H7 (cell line): Measurements from ENCODE around the gene ACSM6. TPM values are rescaled to one million over a fixed set of nuclear protein-coding genes. Genes with fewer than 3 reads are reported as not detected.

Experiments
- total RNA-seq: library from RNA; depleted of rRNA; stranded (reverse); fragments of >200 nt; shearing (Covaris generic); gene quantifications from 2 replicates; pipeline ENCODE4 v1.2.3, GENCODE V29; 2014; rRNA removed

Gene ACSM6
- total RNA-seq, 1 experiment from 2014 or later, result not detected

Other genes with a start within 250 kb of the ACSM6 start
- 0.70 and 0.76 TPM in 2 replicates for gene CYP2C8, start 124.7 kb upstream of the ACSM6 start, total RNA-seq
- 31.3 and 32.4 TPM in 2 replicates for gene PDLIM1, start 96.8 kb downstream of the ACSM6 start, total RNA-seq